NCI-H510A (cell line): ENCODE data around the gene MAPK11.

Experiments
- DNase-seq: peaks from one replicate; lab custom pipeline; 2025; lab: John Stamatoyannopoulos, UW

MAPK11 gene

DNA sequence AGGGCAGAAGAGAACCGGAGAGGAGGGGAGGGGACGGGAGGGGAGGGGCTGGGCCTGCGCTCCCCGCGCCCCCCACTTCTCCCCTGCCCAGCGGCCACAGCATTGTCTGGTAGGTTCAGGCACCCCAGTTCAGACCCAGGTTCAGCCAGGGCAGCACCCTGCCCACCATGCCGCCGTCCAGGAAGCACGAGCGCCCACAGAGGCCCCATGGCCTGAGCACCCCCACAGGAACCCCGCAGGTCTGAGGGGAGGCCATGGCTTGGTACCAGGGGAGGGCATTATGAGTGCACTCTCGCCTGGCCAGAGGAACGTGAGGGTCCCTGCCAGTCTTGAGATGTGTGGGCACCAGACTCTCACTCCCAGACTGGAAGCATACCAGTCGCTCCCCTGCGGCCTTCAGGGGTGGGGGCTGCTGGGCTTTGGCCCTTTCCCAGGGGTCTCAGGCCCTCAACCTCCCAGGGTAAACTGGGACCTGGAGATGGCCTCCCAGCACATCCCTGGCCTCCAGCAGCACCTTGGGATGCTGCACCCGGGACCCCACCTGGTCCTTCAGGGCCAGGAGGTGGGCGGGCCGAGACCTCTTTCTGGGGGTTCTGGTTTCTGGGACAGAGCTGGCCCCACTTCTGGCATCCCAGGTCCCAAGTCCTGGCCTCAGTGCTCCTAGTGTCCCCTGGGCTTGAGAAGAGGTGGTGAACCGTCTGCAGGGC is 37.9 kb upstream of the MAPK11 start:
- DNase-seq: no peak

DNA sequence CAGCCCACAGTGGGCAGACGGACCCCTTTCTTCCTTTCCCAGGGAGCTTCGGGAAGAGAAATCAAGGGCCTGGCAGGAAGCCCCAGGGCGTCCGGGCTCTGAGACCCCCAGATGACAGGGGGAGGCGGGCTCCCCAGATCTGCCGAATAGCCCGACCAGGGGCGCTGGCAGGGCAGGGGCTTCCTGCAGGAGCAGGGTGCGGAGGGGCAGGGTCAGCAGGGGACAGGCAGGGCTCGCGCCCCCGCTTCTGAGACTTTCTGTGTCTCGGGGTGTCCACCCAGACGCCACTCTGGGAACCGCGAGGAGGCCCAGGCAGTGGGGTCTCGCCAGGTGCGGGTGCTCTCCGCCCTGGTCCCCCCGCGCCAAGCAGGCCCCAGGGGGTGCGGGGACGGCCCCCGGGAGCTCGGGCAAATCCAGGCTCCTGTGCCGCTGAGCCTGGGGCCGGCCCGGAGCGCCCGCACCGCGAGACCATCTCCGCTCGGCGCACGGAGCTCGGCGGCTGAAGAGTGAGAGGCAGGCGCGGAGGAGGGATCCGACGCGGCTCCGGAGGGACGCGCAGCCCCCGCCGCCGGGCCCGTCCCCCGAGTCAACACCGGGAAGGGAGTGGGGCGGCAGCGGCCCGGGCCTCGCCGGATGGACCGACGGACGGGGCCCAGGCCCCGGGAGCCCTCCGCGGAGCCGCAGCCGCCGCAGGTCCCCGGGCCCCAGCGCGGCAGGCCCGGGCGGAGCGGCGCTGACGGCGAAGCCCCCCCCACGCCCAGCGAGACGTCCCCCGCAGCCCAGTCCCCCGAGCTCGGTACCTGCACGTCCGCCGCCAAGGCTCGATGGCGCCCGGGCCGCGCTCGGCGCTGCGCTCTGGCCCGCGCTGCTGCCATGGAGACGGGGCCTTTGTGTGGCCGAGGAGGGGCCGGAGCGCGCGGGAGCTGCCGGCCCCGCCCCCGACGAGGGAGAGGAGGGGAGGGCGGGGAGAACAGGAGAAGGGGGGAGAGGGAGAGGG is 36.9 kb upstream of the MAPK11 start, which contains the start of gene PLXNB2:
PLXNB2 (minus strand) TSS at position 894 of the 997 bp plus-strand sequence. CDS start 17,062 bp downstream, outside the sequence.
- DNase-seq: peak; percentile 65

DNA sequence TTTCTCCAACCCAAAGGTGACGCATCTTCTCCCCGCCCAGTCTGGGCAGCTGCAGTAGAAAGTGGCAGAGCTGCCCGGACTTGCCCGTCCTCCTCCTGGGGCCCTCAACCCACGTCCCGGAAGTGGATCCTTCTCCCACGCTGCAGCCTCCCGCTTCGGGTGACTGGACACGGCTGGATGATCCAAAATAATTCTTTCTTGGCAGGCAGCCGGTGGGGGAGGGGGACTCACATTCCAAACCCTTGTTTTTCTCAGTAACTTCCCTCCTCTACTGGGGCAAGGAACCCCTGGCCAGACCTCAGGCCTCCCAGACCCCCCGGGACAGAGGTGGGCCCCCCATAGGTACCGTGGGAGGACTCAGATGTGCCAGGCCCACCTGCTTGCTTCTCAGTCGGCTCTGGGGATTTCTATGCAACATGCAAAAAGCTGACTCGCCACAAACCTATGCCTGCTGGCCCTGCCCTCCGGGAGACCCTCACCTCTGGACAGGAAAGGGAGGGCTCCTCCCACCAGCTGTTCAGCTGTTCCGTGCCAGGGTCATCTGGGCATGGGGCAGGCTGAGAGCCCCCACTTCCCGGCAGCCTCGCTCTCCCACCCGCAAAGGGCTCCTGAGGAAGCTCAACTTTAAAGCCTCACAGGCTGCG is 35.9 kb upstream of the MAPK11 start:
- DNase-seq: peak; percentile 77

DNA sequence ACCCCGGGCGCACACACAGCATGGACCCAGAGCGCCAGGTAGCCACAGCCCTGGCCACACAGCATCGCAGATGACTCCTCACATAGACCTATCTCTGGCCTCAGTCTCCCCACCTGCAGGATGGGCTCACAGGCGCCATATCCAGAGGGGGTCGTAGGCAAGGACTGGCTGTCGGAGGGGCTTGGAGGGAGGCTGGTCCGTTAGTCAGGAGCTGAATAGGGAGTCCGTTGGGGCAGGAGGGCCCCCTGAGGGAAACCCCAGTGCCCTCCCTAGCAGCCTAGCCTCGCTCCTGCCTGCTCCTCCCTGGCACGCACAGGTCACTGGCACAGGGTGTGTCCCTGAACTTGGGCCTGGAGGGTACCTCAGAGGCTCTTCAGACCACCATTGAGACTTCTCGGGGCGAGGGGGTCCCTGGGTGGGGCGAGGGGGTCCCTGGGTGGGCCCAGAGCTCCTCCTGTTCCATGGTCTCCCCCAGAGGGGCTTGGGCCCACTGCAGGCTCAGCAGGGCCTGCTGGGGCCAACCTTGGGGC is 35.3 kb upstream of the MAPK11 start:
- DNase-seq: no peak

DNA sequence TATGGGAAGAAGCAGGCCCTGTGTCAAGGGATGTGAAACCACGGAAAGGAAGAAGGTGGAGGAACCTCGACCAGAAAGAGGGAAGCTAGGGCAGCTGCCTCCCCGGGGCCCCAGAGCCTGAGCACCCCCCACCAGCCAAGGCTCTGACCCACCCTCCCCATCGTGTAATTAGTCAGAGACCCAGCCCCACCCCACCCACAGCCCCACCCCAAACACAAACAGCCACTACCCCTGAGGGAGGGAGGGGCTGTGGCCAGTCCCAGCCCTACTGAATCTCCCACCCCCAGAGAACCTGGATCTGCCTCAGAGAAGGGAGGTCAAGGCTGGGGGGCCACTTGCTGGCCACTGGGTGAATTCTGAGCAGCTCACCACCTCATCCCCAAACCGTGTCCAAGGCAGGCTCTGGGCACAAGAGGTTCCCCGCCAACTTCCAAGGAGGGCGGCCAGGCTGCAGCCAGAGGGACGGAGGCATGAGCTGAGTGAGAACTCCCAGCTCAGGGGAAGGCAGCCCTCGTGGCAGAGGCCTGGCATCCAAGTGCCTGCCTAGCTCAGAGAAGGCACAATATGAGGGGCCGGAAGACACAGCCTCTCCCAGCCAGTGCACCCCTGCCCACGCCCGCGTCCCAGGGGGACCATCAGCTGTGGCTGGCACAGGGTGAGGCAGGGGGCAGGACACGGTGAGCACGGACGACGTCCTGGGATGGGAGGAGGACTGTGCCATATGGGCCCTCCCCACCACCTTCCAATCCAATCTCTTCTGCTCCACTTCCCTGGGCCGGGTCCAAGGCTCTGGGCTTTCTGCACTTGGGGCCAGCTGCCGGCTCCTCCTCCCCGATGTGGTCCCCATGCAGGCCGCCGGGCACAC is 34.6 kb upstream of the MAPK11 start:
- no peak for DNase-seq

DNA sequence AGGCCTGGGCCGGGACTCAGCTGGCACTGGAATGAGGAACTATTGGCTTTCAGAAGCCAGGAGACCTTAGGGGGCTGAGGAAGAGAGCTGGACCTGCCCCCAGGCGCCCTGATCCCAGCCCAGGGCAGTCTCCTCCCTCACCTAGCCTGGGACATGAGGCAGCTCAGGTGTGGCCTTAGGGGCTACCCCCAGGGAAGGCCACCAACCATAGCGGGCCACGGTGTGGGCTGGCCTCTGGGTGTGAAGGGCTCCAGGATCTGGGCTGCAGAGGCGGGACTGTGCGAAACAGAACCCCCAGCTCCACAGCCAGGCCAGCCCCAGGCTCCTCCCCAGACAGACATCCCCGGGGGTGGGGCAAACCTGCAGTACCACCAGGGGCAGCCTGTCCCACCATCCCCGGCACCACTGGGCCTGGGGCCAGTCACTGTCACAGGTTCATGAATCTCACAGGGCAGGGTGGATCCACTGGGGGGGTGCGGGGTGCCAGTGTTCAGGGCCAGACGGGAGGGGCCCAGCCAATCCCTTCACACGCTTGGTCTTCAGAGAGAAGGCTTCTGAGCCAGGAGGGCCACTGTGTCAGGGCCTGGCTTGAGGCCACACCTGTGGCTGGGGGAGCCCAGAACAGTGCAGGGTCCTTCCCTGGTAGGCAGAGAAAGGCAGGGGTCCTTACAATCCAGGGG is 33.8 kb upstream of the MAPK11 start:
- DNase-seq: no peak

DNA sequence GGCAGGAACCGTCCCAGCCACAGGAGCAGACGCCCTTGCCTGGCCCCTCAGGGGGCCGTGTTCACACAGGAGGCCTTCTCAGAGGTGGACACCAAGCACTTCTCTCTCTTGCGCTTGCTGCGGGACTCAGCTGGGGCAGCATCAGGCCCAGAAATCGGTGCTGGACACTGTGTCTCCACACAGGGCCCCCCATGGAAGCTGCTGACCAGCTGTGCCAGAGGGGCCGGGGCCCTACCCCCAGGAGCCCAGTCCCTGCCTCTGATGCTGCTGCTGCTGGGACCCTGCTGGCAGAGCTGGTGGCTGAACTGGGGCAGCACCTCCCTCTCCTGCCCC is 33.3 kb upstream of the MAPK11 start:
- DNase-seq: no peak

DNA sequence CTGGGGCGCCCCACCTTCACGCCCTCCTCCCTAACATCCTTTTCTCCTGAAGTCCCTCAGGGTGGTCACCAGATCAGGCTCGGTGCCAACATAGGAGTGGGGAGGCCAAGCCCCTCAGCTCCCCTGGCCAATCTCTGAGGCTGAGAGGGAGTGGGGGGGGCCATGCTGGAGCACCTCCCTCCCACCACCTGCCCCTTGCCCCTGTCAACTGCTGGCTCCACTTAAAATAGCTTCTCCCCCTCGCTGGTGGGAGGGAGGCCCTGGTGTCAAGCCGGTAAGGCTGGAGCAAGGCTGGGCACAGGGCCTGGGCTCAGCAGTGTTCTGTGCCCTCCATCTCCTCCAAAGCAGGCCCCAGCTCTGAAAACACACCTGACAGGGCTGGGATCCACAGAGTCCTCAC is 32.4 kb upstream of the MAPK11 start:
- no peak for DNase-seq

DNA sequence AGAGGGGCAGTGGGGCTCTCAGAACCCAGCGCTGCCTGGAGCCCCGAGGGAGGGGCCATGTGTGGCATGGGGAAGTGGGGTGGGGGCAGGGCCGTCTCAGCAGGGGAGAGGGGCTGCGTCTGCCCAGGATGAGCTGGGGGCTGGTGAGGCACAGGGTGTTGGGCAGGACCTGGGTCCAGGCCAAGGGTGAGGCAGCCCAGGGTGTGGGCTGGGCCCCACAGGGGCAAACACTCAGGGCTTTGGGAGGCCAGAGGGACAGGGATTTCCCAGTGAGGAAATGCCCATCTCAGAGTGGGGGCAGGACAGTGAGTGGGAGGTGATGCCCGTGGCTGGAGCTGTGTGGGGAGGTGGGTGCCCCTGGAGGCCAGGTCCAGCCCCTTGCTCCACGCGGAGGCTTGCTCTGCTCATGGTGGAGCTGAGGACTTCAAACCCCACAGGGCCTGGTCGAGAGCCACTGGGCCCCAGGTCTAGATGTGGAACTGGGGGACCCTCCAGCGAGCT is 31.9 kb upstream of the MAPK11 start:
- no peak for DNase-seq

DNA sequence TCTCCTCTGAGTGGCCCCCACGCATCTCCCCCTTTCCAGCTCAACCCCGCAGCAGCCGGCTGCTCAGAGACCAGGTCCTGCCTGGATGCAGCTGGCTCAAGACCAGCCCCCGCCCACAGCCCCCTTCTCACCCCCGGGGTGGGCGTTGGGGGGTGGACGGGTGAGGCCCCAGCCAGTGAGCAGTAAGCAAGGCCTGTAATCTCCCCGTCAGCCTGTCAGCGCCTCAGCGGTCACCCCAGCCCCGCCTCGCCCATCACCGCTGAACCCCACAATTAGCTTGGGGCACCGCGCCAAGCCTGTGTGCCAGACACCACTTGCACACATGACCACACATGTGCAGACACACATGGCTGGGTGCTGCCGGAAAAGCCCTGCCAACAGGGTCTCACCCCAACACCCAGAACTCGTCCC is 31.4 kb upstream of the MAPK11 start:
- DNase-seq: no peak

DNA sequence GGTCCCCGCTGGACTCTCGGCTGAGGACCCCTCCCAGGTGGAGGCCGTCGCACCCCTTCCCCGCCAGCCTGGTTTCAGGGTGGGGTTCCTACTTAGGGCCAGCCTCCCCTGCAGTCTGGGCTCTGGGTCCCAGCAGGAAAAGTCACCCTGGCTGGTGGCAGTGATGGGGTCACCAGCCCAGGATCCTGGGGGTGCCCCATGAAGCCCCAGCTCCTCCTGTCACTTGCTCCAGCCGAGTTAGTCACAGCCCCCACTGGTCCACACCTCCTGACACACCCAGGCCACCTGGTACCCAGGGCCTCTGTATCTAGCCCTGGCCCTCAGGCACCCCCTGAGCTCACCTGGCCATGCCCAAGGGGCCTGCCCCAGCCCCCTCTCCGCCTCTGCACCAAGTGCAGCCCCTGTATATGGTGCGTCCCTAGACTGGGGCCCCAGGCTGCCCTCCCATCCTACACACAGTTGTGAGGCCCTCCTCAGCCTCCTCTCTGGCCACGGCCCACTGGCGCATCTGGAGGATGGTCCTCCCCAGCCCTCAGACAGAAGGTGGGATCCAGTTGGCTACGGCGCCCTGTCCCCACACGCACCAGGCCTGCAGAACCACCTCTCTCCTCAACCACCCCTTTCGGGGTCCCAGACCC is 30.6 kb upstream of the MAPK11 start:
- DNase-seq: no peak

DNA sequence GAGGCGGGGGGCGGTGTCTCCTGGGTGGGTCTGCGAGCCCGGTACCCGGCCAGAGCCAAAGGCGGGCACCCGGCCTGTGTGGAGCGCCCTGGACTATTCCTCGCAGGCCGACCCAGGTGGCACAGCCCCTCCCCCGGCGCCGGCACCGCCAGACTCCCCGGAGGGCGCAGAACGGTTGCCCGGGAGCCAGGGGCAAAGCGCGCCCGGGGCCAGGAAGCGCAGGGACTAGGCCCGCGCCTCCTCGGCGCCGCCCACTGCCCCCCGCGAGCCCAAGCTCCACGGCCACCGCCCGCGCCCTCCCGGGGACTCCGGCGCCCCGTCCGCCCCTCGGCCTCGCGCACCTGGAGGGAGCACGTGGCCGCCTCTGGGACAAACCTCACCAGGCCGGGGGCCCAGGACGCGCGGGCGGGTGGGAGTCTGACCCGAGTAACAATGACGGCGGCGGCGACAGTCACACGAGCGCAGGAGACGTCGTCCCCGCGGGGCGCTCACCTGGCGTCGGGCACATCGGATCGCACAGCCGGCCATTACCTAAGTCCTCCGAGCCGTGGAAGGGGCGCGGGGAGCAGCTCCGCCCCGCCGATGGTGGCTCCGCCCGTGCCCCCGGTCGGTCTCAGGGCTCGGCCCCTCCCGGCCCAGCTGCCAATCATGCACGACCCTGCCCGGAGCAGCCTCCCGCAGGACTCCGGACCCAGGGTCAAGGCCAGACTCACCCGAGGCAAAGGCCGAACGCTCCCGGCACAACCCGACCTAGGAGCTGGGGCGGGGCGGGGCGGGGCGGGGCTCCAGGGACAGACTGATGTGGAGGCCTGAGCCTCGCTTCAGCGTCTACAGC is 29.8 kb upstream of the MAPK11 start:
- no peak for DNase-seq

DNA sequence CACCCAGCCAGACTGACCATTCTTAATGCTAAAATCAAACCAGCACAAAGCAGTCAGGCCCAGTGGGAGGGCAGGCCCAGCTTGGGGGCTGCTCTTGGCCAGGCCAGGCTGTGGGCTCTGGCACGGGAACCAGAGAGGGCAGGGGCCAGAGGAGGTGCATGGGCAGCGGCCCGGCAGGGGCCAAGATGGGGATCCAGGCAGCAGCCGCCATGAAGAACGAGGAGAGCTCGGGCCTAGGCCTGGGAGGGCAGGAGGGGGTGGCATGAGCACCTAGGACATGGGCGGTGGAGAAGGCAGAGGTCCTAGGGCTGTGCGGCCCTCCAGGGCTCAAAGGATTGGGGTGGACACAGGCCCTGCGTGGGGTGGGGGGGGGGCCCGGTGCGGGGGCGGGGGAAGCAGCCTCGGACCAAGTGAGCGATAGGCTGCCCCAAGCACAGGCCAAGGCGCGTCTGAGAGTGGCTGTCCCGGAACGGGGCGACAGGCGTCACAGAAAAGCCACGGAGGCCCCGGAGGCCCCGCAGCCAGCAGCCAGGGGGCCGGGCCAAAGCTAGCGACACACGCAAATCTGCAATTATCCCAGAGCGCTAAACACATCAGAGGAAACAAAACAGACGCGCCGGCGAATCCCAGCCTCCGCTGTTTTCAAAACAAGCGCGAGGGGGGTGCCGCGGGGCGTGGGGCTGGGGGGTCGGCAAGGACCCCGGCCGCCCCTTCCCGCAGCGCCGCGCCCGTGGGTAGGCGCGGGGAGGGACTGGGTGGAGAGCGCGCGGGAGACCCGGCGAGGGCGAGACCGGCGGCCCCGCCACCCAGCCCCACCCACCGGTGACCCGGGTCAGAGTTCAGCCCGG is 29.0 kb upstream of the MAPK11 start:
- no peak for DNase-seq

DNA sequence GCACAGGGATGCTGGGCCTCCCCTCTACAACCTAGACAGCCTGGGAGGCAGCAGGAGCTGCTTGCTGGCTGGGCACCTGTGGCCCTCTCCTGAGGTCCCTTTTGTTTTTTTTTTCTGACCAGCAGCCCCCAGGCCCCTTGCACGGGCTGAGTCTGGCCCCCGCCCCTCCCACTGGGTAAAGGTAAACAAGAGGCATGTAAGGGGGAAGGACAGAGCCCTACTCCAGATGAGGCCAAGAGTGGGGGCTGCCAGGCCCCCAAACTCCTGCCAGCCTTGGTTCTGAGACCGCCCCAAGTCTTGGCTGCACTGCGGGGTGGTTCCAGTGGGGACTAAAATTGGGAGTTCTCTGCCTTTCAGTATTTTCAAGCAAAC is 28.1 kb upstream of the MAPK11 start:
- no peak for DNase-seq

DNA sequence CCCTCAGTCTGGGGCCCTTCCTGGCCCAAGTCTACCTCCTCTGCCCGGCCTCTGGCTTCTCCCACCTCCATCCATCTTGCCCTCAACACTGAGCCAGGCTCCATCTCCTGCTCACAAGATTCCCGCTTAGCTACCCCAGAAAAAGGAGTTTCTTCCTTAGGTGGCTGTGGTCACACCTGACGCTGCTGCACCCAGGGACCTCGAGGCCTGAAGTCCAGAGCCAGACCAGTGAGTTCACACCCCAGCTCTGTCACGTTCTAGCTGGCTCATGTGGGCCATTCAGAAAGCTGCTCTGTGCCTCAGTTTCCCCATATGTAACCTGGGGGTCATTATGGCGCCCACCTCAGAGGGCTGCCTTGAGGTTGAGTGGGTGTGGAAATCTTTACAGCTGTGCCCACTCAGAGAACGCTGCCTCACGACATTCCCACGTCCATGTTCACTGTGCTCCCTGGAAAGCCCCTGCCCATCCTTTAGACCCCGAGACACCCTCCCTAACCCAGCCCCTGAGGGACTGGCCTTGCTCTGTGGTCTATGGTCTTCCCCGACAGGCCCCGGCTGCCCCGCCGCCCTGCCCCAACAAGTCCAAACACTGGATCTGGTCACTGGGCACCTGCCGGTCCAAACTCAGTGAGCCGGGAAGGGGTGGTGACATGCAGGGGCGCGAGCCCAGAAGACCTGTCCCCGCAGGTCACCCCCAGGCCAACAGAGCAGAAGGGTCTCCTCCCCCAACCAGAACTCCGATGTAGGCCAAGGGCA is 27.5 kb upstream of the MAPK11 start:
- no peak for DNase-seq

DNA sequence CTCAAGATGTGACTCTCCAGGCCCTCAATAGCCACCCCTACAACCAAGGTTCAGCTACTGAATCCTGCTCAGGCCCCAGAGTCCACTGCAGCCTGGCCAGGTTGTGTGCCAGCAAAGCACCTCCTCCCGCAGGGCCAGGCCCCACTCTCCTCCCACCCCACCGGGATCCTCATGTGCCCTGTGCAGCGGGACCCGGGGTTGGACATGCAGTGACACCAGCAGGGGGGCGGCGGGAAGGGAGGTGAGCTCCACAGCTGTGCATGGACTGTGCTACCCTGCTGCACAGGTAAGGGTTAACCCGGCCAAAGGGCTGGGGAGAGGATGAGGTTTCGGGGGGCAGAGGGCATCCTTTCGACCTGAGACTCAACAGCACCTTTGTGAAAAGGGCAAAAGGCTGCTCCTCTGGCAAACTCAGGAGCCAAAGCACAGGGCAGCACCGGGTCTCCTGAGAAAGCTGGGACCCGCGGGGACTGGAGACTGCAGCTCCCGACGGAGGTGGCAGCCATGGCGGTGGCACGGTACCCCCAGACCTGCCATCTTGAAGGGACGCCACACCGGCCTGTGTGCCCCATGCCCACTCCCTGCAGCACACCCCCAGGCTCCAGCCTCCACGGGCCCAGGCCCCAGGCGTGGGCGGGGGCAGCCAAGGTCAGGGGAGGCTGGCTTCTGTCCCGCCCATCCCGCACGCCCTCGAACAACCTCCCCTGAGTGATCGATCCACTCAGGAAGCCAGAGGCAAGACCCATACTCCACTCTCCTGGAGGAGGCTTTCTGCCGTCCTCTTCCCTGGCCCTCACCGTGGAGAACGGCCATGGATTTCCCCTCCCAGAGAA is 26.7 kb upstream of the MAPK11 start:
- DNase-seq: no peak

DNA sequence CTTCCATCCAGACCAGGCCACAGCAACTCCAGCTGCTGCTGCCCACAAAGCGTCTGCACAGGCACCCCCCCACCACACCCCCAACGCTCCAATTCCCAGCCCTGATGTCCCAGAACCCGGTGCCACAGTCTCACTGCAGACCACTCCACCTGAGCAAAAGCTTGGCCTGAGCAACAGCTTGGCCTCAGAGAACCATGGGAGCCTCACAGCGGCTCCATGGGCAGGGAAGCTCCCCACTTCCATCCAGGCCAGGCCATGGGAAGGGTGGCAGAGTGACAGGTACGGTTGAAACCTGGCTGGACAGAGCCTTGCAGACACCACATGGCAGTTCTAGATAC is 24.1 kb upstream of the MAPK11 start:
- no peak for DNase-seq
